Adrenal gland (tissue), 5 donors: ENCODE results near the gene MTHFD1L.

ENCODE experiments used
- POLR2A ChIP-seq, 2 donors: fragments of 450-650 bp; IDR thresholded peaks; one replicate each; pipeline ENCODE4 v1.6.1; 2017; ENCODE audit warnings: antibody characterized with exemption in 2 of 2, mild to moderate bottlenecking in 2 of 2, moderate library complexity in 1 of 2
- TF ChIP-seq, protein P1 (sequence below), 6 experiments: fragments of 450-650 bp in 4 of 6; fragments of 200-600 bp in 2 of 6; sonication (generic) in 1 of 6; IDR thresholded peaks; 1 replicate in 5 of 6; 2 replicates in 1 of 6; pipeline versions ENCODE4 v1.5.1 to v1.8.0; 2016 to 2021; ENCODE audit warnings: antibody characterized with exemption in 6 of 6, mild to moderate bottlenecking in 2 of 6, moderate library complexity in 1 of 6
- donor health status: DM: no; HTN: no; CAD: no.

DNA sequence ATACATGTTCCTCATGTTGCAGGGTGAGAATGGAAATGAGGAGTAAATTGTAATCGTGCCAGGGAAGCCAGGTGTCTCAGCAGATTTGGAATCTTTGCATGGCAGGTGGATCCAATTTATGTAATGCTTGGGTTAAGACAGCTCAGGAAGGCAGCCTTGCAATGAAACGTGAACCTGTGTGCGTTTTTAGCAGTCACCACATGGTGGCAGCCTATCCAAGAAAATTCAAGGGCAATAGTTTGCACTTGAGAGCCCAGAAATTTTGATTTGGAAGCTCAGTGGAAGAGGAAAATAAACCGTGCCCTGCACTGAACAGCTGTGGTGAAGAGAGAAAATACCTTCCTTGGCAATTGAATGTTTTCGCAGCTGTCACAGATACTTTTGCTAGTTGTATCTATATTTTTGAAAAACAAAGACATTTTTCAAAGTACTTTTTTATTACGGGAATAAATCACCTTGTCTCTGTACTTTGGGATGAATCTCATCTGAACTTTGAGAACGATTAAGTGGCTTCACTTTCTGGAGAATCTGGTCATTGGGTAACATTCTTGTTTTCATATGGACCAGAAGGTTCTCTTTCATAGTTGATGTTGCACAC, 26.5 kb downstream of the MTHFD1L start:
- TF ChIP-seq, protein P1, sequence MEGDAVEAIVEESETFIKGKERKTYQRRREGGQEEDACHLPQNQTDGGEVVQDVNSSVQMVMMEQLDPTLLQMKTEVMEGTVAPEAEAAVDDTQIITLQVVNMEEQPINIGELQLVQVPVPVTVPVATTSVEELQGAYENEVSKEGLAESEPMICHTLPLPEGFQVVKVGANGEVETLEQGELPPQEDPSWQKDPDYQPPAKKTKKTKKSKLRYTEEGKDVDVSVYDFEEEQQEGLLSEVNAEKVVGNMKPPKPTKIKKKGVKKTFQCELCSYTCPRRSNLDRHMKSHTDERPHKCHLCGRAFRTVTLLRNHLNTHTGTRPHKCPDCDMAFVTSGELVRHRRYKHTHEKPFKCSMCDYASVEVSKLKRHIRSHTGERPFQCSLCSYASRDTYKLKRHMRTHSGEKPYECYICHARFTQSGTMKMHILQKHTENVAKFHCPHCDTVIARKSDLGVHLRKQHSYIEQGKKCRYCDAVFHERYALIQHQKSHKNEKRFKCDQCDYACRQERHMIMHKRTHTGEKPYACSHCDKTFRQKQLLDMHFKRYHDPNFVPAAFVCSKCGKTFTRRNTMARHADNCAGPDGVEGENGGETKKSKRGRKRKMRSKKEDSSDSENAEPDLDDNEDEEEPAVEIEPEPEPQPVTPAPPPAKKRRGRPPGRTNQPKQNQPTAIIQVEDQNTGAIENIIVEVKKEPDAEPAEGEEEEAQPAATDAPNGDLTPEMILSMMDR (IDR thresholded peaks at IDR 0.05), result peak; percentile 75 to 88 (median 83)
- no peak for TF ChIP-seq POLR2A (IDR thresholded peaks at IDR 0.05)
